Central memory CD4-positive, alpha-beta T cell (primary cell): ENCODE results near the gene ADAM12.
"Not testable (repeated sequence)": the region's sequence is repeated elsewhere in the genome, so short reads cannot be mapped to it uniquely, and the experiment has no call there.

ENCODE experiments used
- DNase-seq: peaks from one replicate; pipeline ENCODE4 v3.0.0; 2022

The ADAM12 gene

DNA sequence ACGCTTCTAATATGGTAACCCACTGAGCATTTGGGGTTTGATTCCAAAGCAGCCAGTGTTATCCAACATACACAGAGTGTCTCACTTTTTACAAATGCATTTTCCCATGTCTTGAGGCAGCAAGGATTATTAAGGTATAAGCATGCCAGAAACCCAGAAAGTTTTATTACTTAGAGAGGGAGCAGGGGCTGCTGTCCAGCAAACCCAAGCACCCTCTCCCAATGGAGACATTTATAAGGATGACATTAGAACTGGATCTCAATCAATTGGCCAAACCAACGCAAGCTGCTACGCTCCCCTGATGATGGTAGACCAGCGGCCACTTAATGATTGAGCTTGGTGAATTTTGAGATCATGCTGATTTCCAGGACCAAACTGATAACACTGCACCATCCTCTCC lies 315.7 kb downstream of the ADAM12 start:
- DNase-seq = no peak

DNA sequence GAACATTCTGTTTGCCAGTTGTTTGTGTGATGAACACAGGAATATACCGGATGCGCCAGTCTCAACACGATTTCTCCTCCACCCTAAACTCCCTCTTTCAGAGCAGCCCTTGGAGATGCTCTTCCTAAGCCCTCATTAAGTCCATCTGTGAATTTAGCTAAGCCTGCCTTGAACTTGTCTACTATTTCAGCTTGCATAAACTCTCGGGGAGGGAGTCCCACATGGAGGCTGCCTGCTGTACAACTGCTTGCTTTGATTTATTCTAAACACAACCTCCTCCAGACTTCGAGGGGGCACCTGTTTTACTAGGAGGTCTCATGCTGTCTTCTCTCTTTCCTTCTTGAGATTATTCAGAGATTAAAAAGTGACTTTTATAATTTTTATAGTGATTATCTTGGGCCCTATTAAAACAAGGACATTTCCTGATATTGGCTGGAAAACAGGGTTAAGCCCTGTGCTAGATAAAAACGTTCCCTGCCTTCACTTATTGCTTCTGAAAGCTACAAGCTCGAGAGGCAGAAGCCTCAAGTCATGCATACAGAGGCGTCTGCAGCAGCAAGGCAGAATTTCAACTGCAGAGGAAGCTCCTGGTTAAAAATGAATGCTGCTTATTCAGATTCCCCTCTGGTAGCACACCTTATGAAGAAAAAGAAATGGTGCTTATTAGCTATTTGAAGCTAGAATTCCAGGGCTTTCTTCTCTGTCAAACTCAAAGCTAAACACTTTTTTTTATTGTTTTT lies 317.6 kb downstream of the ADAM12 start:
- DNase-seq = no peak

- DNase-seq = no peak
These were observed 320.0 kb downstream of the ADAM12 start for GRCh38 chr10:126068322-126068721.

DNA sequence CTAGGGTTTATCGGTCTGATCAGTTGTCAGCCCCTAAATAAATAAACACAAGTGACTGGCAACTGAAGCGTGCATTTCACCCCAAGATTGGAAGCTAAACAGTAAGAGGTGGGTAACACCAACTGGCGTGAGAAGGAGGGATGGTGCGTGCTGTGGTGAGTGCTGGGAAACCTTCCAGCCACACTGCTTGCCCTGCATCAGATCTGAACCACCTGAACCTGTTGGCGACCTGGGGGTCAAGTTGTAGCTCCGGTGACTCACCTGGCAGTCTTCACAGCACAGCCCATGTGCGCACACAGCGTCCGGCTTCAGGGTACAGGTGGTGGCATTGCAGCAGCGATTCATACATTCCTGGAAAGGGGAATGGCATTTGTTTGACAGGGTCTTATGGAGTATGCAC lies 321.8 kb downstream of the ADAM12 start:
- no peak for DNase-seq

DNA sequence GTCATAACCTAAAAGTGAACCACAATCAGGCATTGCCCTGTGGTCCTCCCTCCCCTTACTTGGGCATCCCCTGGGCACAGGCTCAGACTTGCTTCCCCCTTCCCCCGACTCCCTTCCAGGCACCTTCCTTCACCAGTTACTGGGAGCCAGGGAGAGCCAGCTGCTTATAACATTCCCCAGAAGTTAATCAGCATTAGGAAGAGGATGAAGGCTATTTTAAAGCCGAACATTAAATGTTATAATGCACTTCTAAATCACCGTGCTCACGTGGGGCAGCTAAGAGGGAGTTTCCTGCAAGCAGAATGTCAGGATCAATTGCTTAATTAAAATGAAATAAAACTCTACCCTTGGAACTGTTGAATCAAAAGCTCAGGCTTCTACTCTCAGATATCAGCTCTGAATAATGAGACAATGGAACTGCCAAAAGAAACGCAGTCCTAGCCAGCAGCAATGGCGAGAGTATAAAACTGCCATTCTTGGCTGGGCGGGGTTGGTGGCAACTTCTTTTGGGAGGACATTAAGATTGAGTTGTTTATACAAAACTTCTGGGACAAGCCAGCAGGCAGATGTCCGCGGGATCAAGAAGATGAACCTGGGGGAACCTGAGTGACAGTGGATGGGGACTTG lies 322.4 kb downstream of the ADAM12 start:
- no peak for DNase-seq

DNA sequence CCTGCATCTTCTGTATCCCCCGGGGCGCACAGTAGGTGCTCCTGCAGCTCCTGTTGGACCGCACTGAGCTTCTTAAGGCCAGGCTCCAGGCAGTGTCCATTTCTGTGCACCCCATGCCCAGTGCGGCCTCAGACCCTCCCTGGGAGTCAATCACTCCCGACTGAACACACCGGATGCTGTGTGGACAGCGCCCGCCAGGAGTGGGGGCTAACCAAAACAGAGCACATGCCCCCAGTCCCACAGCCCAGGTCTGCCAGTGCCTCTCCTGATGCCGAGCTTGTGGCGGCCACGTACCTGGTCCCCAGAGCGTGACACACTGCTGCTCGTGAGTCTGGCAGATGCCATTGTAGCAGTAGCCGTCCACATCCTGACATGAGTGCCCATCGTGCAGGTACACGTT lies 323.8 kb downstream of the ADAM12 start:
- no peak for DNase-seq

- no peak for DNase-seq
These were observed 324.9 kb downstream of the ADAM12 start for GRCh38 chr10:126063353-126063791.

- no peak for DNase-seq
These were observed 325.9 kb downstream of the ADAM12 start for GRCh38 chr10:126062131-126063032.

DNA sequence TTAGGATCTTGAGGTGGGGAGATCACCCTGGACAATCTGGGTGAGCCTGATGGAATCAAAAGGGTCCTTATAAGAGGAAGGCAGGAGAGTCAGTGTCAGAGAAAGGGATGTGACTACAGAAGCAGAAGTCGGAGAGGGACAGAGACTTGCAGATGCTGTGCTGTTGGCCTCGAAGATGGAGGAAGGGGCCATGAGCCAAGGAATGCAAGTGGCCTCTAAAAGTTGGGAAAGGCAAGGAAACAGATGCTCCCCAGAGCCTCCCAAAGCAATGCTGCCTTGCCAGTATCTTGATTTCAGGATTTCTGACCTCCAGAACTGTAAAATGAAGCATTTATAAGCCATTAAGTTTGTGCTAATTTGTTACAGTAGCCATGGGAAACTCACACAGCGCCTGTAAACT lies 326.8 kb downstream of the ADAM12 start:
- no peak for DNase-seq

GRCh38 chr10:126060261-126060931 lies 327.9 kb downstream of the ADAM12 start:
- no peak for DNase-seq

GRCh38 chr10:126059076-126059826 lies 329.0 kb downstream of the ADAM12 start:
- no peak for DNase-seq

DNA sequence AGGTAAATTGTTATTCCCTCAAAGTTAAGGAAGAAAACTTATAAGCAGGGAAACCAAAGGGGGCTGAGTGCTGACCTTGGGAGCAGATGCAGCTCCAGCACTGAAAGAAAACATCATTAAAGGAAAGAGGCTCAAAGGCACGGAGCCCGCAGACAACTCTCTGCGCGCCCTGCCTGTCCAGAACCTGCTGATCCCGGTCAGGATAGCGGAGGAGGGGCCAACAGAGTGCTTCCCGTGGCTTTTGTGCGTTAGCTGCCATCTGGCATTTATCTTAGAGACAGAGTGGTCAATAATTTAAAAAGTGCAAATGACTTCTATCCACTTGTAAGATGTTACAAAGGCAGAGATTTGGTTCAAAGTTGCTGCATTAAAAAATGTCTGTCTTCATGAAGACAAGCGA lies 329.8 kb downstream of the ADAM12 start:
- no peak for DNase-seq

GRCh38 chr10:126058104-126058503 lies 330.2 kb downstream of the ADAM12 start:
- no peak for DNase-seq

DNA sequence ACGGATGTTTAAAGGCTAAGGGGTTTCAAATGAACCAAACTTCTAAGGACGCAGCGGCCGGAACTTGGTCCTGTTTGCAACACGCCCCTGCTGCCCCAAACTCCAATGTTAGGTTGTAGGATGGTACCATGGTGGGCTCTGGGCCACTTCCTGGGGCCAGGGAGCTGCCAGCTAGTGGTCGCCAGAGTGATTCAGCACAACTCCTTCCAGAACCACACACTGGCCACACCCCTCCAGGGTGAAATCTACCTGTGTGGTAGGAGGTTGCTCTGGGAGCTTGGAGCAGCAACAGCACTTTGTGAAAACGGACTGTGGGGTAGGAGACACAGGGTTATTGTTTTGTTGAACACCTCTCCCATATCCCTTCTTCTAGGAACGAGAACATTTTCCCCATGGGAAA lies 330.8 kb downstream of the ADAM12 start:
- no peak for DNase-seq

DNA sequence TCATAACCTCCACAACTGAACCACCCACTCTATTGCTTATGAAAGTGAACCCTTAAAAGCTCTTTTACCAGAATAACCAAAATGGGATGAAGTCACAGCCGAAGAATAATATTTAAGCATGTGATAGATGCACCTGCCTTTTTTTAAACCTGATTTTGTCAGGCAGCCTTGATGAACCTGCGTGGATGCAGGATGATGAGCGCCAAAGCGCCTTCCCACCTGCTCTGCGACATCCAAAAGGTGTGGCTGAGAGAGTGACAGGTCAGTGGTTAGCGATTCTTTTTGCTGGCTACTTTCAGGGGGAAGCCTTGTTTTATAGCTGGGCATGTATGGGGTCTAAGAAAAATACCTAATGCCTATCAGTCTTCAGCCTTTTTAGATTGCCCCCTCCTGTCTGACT lies 334.1 kb downstream of the ADAM12 start:
- DNase-seq = no peak

- DNase-seq = no peak
These were observed 336.1 kb downstream of the ADAM12 start for GRCh38 chr10:126052171-126052570.

DNA sequence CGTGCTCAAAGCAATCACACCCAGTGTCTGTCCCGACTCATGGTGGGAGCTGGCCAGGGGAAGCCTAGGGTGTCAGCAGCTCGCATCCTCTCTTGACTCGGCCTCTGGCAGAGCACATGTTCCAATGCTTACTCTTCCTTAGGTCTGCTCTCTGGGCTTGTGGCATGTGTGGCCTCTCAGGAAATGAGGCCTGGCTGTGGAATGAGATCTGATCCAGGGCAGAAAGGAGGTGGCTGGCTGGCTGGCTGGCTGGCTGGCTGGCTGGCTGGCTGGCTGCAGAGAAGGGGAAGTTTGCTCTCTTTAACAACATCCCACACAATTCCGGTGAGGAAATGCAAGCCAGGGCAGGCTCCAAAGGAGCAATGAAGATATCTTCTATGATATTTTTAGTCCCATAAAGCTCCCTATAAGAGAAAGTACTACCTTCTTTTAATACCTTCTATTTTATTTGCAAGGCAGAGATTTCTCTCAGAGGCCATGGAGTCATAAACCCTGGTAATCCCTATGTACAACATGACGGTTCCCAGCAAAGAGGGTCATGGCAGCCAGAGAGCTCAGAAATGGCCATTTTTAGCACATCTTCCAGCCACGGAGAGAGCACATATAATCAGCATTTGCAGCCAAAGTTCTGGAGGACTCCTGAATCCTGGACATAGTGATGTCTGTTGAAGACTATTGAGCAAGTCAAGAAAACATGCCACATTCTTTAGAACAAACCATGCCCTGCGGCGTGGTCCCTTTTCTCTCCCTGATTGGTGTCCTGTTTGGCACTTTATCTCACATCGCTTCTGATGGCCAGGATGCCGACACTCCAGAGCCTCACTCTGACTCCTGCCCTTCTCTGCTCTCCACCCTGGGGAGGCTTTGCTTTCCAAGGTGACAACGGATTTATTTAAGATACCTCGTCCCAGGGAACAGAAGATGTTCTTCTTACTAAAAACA lies 338.2 kb downstream of the ADAM12 start:
- DNase-seq = no peak

DNA sequence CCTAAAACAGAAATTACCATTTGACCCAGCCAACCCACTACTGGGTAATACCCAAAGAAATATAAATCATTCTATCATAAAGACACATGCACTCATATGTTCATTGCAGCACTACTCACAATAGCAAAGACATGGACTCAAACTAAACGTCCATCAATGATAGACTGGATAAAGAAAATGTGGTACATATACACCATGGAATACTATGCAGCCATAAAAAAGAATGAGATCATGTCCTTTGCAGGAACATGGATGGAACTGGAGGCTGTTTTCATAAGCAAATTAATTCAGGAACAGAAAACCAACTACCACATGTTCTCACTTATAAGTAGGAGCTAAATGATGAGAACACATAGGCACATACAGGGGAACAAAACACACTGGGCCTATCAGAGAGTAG lies 340.5 kb downstream of the ADAM12 start:
- DNase-seq = not testable (repeated sequence)

- no peak for DNase-seq
These were observed 341.4 kb downstream of the ADAM12 start for GRCh38 chr10:126046831-126047230.

GRCh38 chr10:126045861-126046260 lies 342.4 kb downstream of the ADAM12 start:
- no peak for DNase-seq

GRCh38 chr10:126043389-126043788 lies 344.9 kb downstream of the ADAM12 start:
- DNase-seq = no peak
